Neuronal stem cell (in vitro differentiated cells): ENCODE results near the gene GNG13.

Source experiments
- DNase-seq: peaks from one replicate; pipeline ENCODE4 v3.0.0-alpha.2; 2013; ENCODE audit warnings: low spot score
- H2AFZ ChIP-seq: one replicate; pipeline ENCODE4 v1.6.1; 2013; ENCODE audit warnings: mild to moderate bottlenecking, low read length, inconsistent platforms
- H2AK5ac ChIP-seq: 2 replicates; pipeline ENCODE4 v1.6.1; 2013; ENCODE audit warnings: low read depth, mild to moderate bottlenecking, inconsistent platforms, low read length, moderate library complexity, mixed read lengths
- H2BK120ac ChIP-seq: 2 replicates; pipeline ENCODE4 v1.6.1; 2013; ENCODE audit warnings: low read depth, mild to moderate bottlenecking, inconsistent platforms, low read length, moderate library complexity, mixed read lengths
- H2BK12ac ChIP-seq: one replicate; pipeline ENCODE4 v1.6.1; 2013; ENCODE audit warnings: low read length, inconsistent platforms
- H2BK15ac ChIP-seq: 2 replicates; pipeline ENCODE4 v1.6.1; 2013; ENCODE audit warnings: mild to moderate bottlenecking, low read length, inconsistent platforms, mixed read lengths
- H2BK5ac ChIP-seq: one replicate; pipeline ENCODE4 v1.6.1; 2013; ENCODE audit warnings: inconsistent platforms, mild to moderate bottlenecking, low read length, moderate library complexity
- H3K14ac ChIP-seq: one replicate; pipeline ENCODE4 v1.6.1; 2013; ENCODE audit warnings: low read length, inconsistent platforms
- H3K18ac ChIP-seq: 2 replicates; pipeline ENCODE4 v1.6.1; 2013; ENCODE audit warnings: low read length, inconsistent platforms
- H3K23ac ChIP-seq: 2 replicates; pipeline ENCODE4 v1.6.1; 2013; ENCODE audit warnings: low read depth, mild to moderate bottlenecking, mixed read lengths, low read length, inconsistent platforms; ENCODE audit not compliant: poor library complexity
- H3K27ac ChIP-seq: replicated peaks from 3 replicates; pipeline ENCODE4 v1.5.1; 2013; ENCODE audit warnings: low read length, inconsistent platforms
- H3K27me3 ChIP-seq, 3 experiments: 2 replicates each; pipeline ENCODE4 v1.6.1; 2013; ENCODE audit warnings: low read length in 3 of 3, mild to moderate bottlenecking in 2 of 3, inconsistent platforms in 1 of 3, low read depth in 1 of 3, mixed read lengths in 1 of 3, moderate library complexity in 1 of 3; ENCODE audit not compliant: control insufficient read depth in 3 of 3, insufficient read depth in 3 of 3
- H3K36me3 ChIP-seq, 2 donors: replicated peaks in 1 of 2; 2 replicates each; pipeline ENCODE4 v1.6.1; 2013; ENCODE audit warnings: low read length in 2 of 2; ENCODE audit not compliant: control insufficient read depth in 2 of 2, insufficient read depth in 2 of 2
- H3K4ac ChIP-seq: 2 replicates; pipeline ENCODE4 v1.6.1; 2013; ENCODE audit warnings: inconsistent platforms, mild to moderate bottlenecking, low read length, moderate library complexity
- H3K4me1 ChIP-seq, 2 donors: 1 replicate in 1 of 2; 2 replicates in 1 of 2; pipeline ENCODE4 v1.6.1; 2013; ENCODE audit warnings: low read length in 2 of 2, low read depth in 1 of 2; ENCODE audit not compliant: control insufficient read depth in 2 of 2, insufficient read depth in 1 of 2
- H3K4me2 ChIP-seq: one replicate; pipeline ENCODE4 v1.6.1; 2013; ENCODE audit warnings: mild to moderate bottlenecking, low read length, inconsistent platforms; ENCODE audit not compliant: insufficient read depth, poor library complexity, severe bottlenecking
- H3K4me3 ChIP-seq, 2 donors: 2 replicates each; pipeline ENCODE4 v1.5.1; 2013; ENCODE audit warnings: low read length in 2 of 2, mild to moderate bottlenecking in 2 of 2, inconsistent platforms in 1 of 2, moderate library complexity in 1 of 2
- H3K79me1 ChIP-seq: one replicate; pipeline ENCODE4 v1.6.1; 2013; ENCODE audit warnings: low read depth, mild to moderate bottlenecking, inconsistent platforms, low read length, moderate library complexity
- H3K9ac ChIP-seq: one replicate; pipeline ENCODE4 v1.6.1; 2013; ENCODE audit warnings: mild to moderate bottlenecking, low read depth, low read length, inconsistent platforms; ENCODE audit not compliant: poor library complexity
- H3K9me3 ChIP-seq, 2 donors: replicated peaks in 1 of 2; 2 replicates each; pipeline versions ENCODE3 to v1.6.1; 2013; ENCODE audit warnings: low read length in 2 of 2, mild to moderate bottlenecking in 2 of 2, inconsistent platforms in 1 of 2, low read depth in 1 of 2, mixed read lengths in 1 of 2, moderate library complexity in 1 of 2; ENCODE audit not compliant: control insufficient read depth in 2 of 2, insufficient read depth in 1 of 2
- H4K8ac ChIP-seq: one replicate; pipeline ENCODE4 v1.6.1; 2013; ENCODE audit warnings: low read depth, mild to moderate bottlenecking, inconsistent platforms, low read length, moderate library complexity
- H4K91ac ChIP-seq: one replicate; pipeline ENCODE4 v1.6.1; 2013; ENCODE audit warnings: low read length, low read depth, mild to moderate bottlenecking, inconsistent platforms; ENCODE audit not compliant: poor library complexity
- WGBS, 2 donors: extraction: QIAGEN DNeasy Blood & Tissue Kit; methylation state at CpG; one replicate each; pipeline ENCODE4 v1.1.7; 2013; ENCODE audit warnings: missing lambda C conversion rate in 2 of 2, mixed read lengths in 1 of 2; ENCODE audit not compliant: insufficient read length in 2 of 2, insufficient replicate concordance in 1 of 2; ENCODE audit errors: extremely low coverage in 2 of 2; 5-methylcytosine and 5-hydroxymethylcytosine counted together

The GNG13 gene

GRCh38 chr16:764848-765487, 35.6 kb downstream of the GNG13 start:
- peak overlapping the region; percentile 85 for H2BK15ac ChIP-seq
- H4K8ac ChIP-seq = no peak overlapping the region
- H3K4me1 ChIP-seq = peaks cover 5 to 16% of the 10 kb centered on the region in 2 donors
- no peak overlapping the region for H3K4me2 ChIP-seq
- no peak overlapping the region for H2AFZ ChIP-seq
- no peaks in the 10 kb centered on the region for H3K36me3 ChIP-seq
- H3K23ac ChIP-seq = no peak overlapping the region
- no peak overlapping the region for H2BK120ac ChIP-seq
- H2BK5ac ChIP-seq = no peak overlapping the region
- H3K14ac ChIP-seq = peak overlapping the region; percentile 71
- H3K9ac ChIP-seq = peak overlapping the region; percentile 21
- WGBS, 2 donors = no CpG with 5 or more reads among the region's 38 CpGs
- peaks cover 5% of the 10 kb centered on the region for H3K79me1 ChIP-seq
- H3K27ac ChIP-seq = no peak overlapping the region
- no peak overlapping the region for H3K4ac ChIP-seq
- peak overlapping the region; percentile 90 for H2AK5ac ChIP-seq
- H4K91ac ChIP-seq = no peak overlapping the region
- peak overlapping the region; percentile 80 for H3K18ac ChIP-seq
- H3K27me3 ChIP-seq = peaks cover 0 to 14% (median 0%) of the 10 kb centered on the region in 3 experiments
- H2BK12ac ChIP-seq = peak overlapping the region; percentile 73
- no peak for DNase-seq
- no peaks in the 10 kb centered on the region for H3K9me3 ChIP-seq
- H3K4me3 ChIP-seq = no peak overlapping the region

GRCh38 chr16:764184-764750, 36.3 kb downstream of the GNG13 start:
- Histone ChIP-seq H2AK5ac (peak overlapping the region; percentile 91), H2BK120ac (no peak overlapping the region), H4K91ac (no peak overlapping the region), H2BK5ac (no peak overlapping the region), H3K36me3 (no peaks in the 10 kb centered on the region), H3K18ac (peak overlapping the region; percentile 44), H4K8ac (no peak overlapping the region), H3K27me3 (peaks cover 0 to 15% (median 0%) of the 10 kb centered on the region in 3 experiments), H3K4ac (peak overlapping the region; percentile 66), H2BK12ac (peak overlapping the region; percentile 14), H3K79me1 (peaks cover 5% of the 10 kb centered on the region), H3K9me3 (no peaks in the 10 kb centered on the region), H3K14ac (peak overlapping the region; percentile 9), H3K23ac (no peak overlapping the region), H3K27ac (no peak overlapping the region), H3K4me2 (no peak overlapping the region), H3K9ac (no peak overlapping the region), H2BK15ac (peak overlapping the region; percentile 85), H2AFZ (no peak overlapping the region), H3K4me3 (no peak overlapping the region), H3K4me1 (peaks cover 8 to 19% of the 10 kb centered on the region in 2 donors)
- no CpG with 5 or more reads among the region's 20 CpGs for WGBS, 2 donors
- no peak for DNase-seq

GRCh38 chr16:763369-764183, 37.0 kb downstream of the GNG13 start:
- H3K79me1 ChIP-seq = peaks cover 5% of the 10 kb centered on the region
- H3K27ac ChIP-seq = no peak overlapping the region
- peak overlapping the region; percentile 66 for H3K4ac ChIP-seq
- H3K23ac ChIP-seq = no peak overlapping the region
- no peak overlapping the region for H4K8ac ChIP-seq
- no CpG with 5 or more reads among the region's 21 CpGs for WGBS, 2 donors
- peaks cover 8 to 16% of the 10 kb centered on the region in 2 donors for H3K4me1 ChIP-seq
- peak overlapping the region; percentile 97 for H2AK5ac ChIP-seq
- no peak overlapping the region for H2AFZ ChIP-seq
- peak overlapping the region; percentile 91 for H2BK15ac ChIP-seq
- H3K18ac ChIP-seq = peak overlapping the region; percentile 38
- H4K91ac ChIP-seq = no peak overlapping the region
- H2BK12ac ChIP-seq = peak overlapping the region; percentile 42
- H2BK5ac ChIP-seq = no peak overlapping the region
- no peak overlapping the region for H3K4me2 ChIP-seq
- no peak for DNase-seq
- no peak overlapping the region for H3K4me3 ChIP-seq
- H3K36me3 ChIP-seq = no peaks in the 10 kb centered on the region
- H3K14ac ChIP-seq = peak overlapping the region; percentile 9
- no peak overlapping the region for H2BK120ac ChIP-seq
- H3K9ac ChIP-seq = no peak overlapping the region
- H3K9me3 ChIP-seq = no peaks in the 10 kb centered on the region
- H3K27me3 ChIP-seq = peaks cover 0 to 15% (median 0%) of the 10 kb centered on the region in 3 experiments
